GM18858 (cell line): ENCODE results near the gene NR5A1.

Experiments used
- ATAC-seq: cut with Tn5 transposase; IDR thresholded peaks from one replicate; pipeline ENCODE4 v1.9.1; 2021; ENCODE audit not compliant: unreplicated experiment

NR5A1 gene

GRCh38 chr9:124506931-124507879 lies at the start of gene NR5A1:
TSS of gene NR5A1 (minus strand) at chr9:124507399. CDS start at chr9:124503395, 4,004 bp downstream.
- ATAC-seq: no peak

- ATAC-seq: no peak
Measured at GRCh38 chr9:124555043-124555442, 47.8 kb upstream of the NR5A1 start.

- ATAC-seq: no peak
Measured at GRCh38 chr9:124553738-124554137, 46.5 kb upstream of the NR5A1 start.

DNA sequence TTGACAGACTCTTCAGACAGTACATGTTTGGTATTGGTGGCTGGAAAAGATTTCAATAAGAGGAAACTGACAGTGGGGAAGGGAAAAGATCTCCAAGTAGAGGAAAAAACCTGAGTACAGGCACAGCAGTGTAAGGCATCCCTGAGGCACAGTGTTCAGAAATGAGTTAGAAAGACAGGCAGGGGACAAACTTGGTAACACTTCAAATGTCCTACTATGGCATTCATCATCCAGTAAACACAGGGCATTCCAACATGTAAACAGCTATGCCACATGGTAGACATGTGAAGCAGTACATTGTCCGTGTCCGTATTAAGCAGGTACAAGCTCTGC lies 45.0 kb upstream of the NR5A1 start:
- ATAC-seq: no peak

- no peak for ATAC-seq
Measured at GRCh38 chr9:124551472-124552272, 44.5 kb upstream of the NR5A1 start.

- ATAC-seq: no peak
Measured at GRCh38 chr9:124550072-124550471, 42.9 kb upstream of the NR5A1 start.

- no peak for ATAC-seq
Measured at GRCh38 chr9:124549016-124549415, 41.8 kb upstream of the NR5A1 start.

GRCh38 chr9:124544535-124544934 lies 37.3 kb upstream of the NR5A1 start:
- ATAC-seq: no peak

DNA sequence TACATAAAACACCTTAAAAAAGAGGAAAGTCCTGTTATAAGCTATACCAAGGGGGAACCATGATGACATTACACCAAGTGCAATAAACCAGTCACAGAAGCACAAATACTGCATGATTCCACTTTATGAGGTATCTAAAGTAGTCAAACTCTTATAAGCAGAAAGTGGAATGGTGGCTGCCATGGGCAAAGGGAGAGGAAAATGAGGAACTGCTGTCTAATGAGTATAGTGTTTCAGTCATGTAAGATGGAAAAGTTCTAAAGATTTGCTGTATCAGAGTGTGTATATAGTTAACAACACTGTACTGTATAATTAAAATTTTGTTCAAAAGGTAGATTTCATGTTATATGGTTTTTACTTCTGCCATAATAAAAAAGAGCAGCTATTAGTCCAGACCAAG lies 34.6 kb upstream of the NR5A1 start:
- ATAC-seq: no peak

- no peak for ATAC-seq
Measured at GRCh38 chr9:124537926-124538325, 30.7 kb upstream of the NR5A1 start.

- ATAC-seq: no peak
Measured at GRCh38 chr9:124535846-124536245, 28.6 kb upstream of the NR5A1 start.

DNA sequence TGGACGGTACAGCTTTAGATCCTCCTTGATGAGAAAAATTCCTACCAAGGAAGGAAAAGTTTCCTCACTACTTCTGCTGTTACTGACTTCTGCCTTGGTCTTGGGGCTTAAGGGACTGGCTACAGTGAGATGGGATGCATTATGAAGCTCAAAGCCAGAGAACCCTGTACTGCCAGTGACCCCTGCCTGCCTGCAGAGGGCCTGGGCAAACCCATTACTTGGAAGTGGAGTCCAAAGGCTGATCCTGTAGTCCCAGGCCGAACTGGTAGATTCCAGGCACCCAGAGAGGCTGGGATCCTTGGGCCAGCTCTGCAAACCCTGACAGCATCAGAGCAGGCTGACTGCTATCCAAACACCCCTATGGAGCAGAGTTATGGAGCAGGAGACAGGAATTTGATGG lies 25.7 kb upstream of the NR5A1 start:
- ATAC-seq: no peak

DNA sequence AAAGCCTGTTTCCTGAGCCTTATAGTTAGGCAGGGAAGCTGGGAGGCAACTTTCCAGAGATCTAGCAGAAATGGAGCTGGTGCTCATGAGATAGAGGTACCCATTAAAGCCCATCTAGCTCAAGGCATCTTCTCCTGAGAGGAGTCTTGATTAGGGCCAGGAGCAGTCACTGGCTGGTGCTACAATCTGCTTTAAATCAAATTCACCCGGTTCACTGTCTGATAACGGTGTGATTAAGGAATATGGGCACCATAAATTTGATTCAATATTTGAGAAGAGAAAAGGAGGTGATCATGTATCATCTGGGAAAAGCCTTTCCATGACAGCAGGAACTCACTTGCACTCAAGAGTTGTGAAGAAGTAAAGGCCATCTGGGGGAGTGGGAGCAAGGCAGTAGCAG lies 23.9 kb upstream of the NR5A1 start:
- no peak for ATAC-seq

GRCh38 chr9:124530246-124530645 lies 23.0 kb upstream of the NR5A1 start:
- no peak for ATAC-seq

DNA sequence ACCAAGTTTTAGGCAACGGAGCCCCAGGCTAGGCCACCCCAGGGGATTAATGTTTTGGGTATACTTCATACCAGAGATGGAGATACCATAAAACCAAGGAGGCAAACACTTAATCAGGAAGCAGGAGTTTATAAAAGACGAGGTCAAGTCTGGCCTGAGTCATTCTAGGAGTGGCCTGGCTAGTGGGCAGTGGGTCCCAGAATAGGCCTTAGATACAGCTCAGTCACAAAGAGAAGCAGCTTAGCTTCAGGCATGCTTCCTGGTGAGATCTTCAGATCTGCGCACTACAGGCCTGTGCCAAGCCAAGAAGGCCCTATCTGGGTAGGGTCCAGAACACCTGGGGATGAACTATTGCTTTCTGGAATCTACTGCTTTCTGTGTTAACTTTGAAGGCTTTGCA lies 20.6 kb upstream of the NR5A1 start:
- no peak for ATAC-seq

DNA sequence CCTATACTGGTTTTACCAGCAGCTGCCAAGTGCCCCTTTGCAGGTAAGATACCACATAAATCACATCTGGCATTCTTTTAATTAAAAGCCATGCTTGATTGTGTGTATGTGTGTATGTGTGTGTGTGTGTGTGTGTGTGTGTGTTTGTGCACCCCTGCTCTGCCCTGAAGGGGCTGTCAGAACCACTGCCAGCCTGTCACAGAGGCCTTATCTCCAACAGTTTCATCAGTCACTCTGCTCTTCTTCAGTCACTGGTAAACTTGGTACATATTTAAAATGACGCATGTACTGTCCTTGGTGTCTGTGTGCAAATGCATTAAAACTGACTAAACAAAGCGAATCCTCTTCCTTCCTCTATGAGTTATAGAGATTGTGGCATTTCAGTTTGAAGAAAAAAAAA lies 19.0 kb upstream of the NR5A1 start:
- no peak for ATAC-seq

DNA sequence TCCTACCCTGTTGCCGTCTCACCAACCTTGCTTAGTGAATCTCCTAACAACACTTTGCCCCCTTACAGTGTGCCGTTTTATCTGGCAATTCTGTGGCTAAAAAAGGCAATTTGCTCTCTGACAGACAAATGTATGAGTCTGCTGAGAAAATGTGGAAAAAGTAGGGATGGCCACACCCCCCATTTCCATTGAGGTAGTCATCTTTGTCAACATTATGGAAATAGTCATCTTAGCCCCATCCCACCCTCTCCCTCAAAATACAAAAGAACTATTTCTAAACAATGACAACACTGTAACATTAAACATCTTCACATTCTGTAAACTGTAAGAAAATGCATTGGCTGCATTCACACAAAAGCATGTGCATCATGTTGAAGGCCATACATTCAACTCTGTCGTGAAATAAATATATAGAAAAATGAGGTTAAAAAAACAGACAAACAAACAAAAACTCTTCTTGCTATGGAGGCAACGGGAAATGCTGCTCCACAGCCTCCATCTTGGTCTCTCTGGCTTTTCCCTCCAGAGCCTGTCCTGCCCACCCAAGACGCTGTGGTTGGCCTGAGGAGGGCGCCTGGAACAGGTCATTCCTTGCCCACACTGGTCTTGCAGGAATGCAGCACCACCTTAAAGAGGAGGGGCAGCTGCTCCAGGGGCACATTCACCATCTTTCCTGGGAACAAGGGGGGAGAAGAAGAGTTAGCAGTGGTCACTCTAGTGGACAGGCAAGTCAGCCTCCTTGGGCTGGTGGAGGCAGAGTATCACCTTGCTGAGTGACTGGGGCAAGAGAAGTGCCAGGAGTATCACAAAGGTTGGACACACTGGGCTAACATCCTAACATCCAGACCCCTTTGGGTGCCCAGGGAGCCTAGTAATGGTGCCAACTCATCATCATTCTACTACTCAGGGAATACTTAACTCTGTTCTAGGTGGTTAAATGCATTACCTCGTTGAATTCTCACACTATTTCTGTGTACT lies 15.2 kb upstream of the NR5A1 start:
- no peak for ATAC-seq

GRCh38 chr9:124521142-124521541 lies 13.9 kb upstream of the NR5A1 start:
- no peak for ATAC-seq

DNA sequence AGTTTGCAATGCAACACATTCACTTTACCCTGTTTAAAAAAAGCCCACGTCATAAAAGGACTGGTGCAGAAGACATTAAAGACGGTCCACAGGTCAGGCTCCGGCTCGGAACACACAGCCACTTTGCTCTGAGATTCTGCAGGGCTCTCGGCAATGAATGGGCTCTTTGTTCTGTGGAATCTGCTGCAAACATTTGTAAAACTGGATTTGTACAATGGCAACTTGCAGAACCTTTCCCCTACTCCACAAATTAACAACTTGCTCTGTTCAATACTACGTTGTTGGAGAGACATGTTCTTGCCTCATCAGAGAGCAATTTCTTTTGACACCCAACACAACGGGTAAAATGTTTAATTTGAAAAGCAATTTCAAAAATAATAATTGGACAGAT lies 13.0 kb upstream of the NR5A1 start:
- no peak for ATAC-seq

DNA sequence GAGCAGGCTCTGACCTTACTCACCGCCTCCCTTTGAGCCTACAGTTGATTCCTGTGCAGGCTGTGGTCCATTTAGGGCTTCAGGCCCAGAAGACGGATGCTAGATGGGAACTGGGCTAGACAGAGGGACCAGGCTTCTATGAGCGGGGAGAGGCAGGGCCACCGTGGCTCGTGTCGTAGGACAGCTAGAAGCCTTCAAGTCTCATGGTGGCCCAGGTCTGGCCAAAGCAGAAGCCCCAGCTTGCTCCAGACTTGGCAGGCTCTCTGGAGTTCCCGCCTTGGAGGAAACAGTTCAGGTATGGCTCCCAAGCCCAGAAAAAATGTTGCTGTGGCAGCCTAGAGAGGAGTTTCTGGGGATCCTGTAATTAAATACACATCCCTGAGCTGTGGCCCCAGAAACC lies 10.9 kb upstream of the NR5A1 start:
- no peak for ATAC-seq

DNA sequence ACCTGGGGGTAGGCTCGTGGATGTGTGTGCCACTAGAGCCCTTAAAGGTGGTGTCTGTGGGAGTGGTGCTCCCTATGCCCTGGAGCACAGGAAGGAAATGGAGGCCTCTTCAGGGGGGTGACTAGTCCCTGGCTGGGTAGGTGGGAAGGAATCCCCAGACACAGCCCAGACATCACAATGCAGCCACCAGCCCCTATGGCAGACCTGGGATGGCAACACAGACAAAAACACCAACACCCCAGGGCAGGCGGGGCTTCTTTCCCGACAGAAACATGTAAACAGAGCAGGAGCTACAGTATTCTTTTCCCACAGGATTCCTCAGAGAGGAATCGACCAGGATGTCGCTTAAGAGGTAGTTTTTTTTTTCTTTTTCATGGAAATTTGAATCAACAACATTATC lies 10.4 kb upstream of the NR5A1 start:
- ATAC-seq: no peak
